ENCODE data around the gene ANGPTL4.

GRCh38 chr19:8366961-8367326 lies 3.0 kb downstream of the ANGPTL4 start:
- no peak for TF ChIP-seq CTCF (IDR thresholded peaks at IDR 0.05)
- TF ChIP-seq EZH2 (IDR thresholded peaks at IDR 0.05), result no peak
- no peak for TF ChIP-seq EZH2phosphoT487 (IDR thresholded peaks at IDR 0.05)
